Measurements from ENCODE around the gene PTPRD. TPM values are rescaled to one million over a fixed set of nuclear protein-coding genes. Genes with fewer than 3 reads are reported as not detected.

PTPRD gene
- total RNA-seq, 1 experiment from 2014 or later, result 0.02 TPM

- TF ChIP-seq ATF3 (IDR thresholded peaks at IDR 0.05) (no peak), EZH2 (IDR thresholded peaks at IDR 0.05) (no peak), CTCF (IDR thresholded peaks at IDR 0.05 in 2 of 3, conservative IDR thresholded peaks at IDR 0.05 in 1 of 3; ENCODE audit: borderline replicate concordance in 1 of 3, insufficient read depth in 1 of 3, low read depth in 2 of 3, low read length in 2 of 3) (no peak)
Observed at GRCh38 chr9:8764051-8764450, 1848.8 kb downstream of the PTPRD start (continued).

GRCh38 chr9:8762479-8763085, 1850.2 kb downstream of the PTPRD start:
- intact Hi-C loops (cut with micrococcal nuclease), result no loop called here
- H3K9me3 ChIP-seq (ENCODE audit: control insufficient read depth in 1 of 2, insufficient read depth in 1 of 2, low read depth in 1 of 2, low read length in 2 of 2), result peaks cover 11 to 28% of the 10 kb centered on the region in 2 experiments; a peak in 2 of 4 replicates
- ChIA-PET POLR2A (no interaction called here), CTCF (no interaction called here), RAD21 (ENCODE audit: low non-redundant PET in 1 of 2, low total read pairs in 2 of 2, uncharacterized antibody in 2 of 2, unreplicated experiment in 2 of 2) (no interaction called here)
- no TSS peak for BruUV-seq (replicated peaks)
- H3K27ac ChIP-seq (ENCODE audit: low read depth, low read length), result no peak overlapping the region
- H3K36me3 ChIP-seq (ENCODE audit: control insufficient read depth in 1 of 2, insufficient read depth in 2 of 2, low read length in 2 of 2), result no peaks in the 10 kb centered on the region
- no peaks in the 10 kb centered on the region for H3K27me3 ChIP-seq (ENCODE audit: insufficient read depth, low read length)
- H4K20me1 ChIP-seq (ENCODE audit: insufficient read depth), result no peaks in the 10 kb centered on the region
- H3K4me2 ChIP-seq (ENCODE audit: low read length), result no peak overlapping the region
- H3K79me2 ChIP-seq (ENCODE audit: insufficient read depth, low read length), result no peaks in the 10 kb centered on the region
- H2AFZ ChIP-seq (ENCODE audit: low read depth, low read length, poor library complexity, severe bottlenecking), result no peak overlapping the region
- ATAC-seq (no peak), DNase-seq (ENCODE audit: low read depth, low spot score) (no peak)
- no peaks in the 10 kb centered on the region for H3K4me1 ChIP-seq (ENCODE audit: control insufficient read depth in 1 of 2, insufficient read depth in 2 of 2, low read length in 2 of 2)
- no peaks in the 10 kb centered on the region for H3K9me2 ChIP-seq (ENCODE audit: insufficient read depth)
- H3K4me3 ChIP-seq (replicated peaks in 1 of 2; ENCODE audit: low read depth in 1 of 2, low read length in 2 of 2), result no peak overlapping the region
- no peak overlapping the region for H3K9ac ChIP-seq (ENCODE audit: low read length)
- no peak for TF ChIP-seq POLR2A (IDR thresholded peaks at IDR 0.05; ENCODE audit: borderline replicate concordance, extremely low read depth, insufficient read depth, insufficient read length)
- no peak for TF ChIP-seq ZFX (IDR thresholded peaks at IDR 0.05)
- TF ChIP-seq POLR2AphosphoS5 (IDR thresholded peaks at IDR 0.05; ENCODE audit: low read depth, low read length), result no peak
- no peak for TF ChIP-seq ZBTB33 (IDR thresholded peaks at IDR 0.05; ENCODE audit: extremely low read depth, insufficient replicate concordance, low read length)
- no peak for TF ChIP-seq CBX3 (IDR thresholded peaks at IDR 0.05; ENCODE audit: low read depth)
- no peak for TF ChIP-seq EGR1 (IDR thresholded peaks at IDR 0.05; ENCODE audit: low read depth)
- no peak for TF ChIP-seq ATF3 (IDR thresholded peaks at IDR 0.05)
- TF ChIP-seq ELF1 (IDR thresholded peaks at IDR 0.05; ENCODE audit: borderline replicate concordance, low read depth), result no peak
- TF ChIP-seq YY1 (IDR thresholded peaks at IDR 0.05; ENCODE audit: extremely low read depth, insufficient replicate concordance, low read depth, low read length), result no peak
- no peak for TF ChIP-seq SP1 (IDR thresholded peaks at IDR 0.05; ENCODE audit: low read depth)
- TF ChIP-seq SIN3A (IDR thresholded peaks at IDR 0.05; ENCODE audit: low read depth), result no peak
- no peak for TF ChIP-seq RAD21 (IDR thresholded peaks at IDR 0.05; ENCODE audit: low read depth)
- no peak for TF ChIP-seq MAX (IDR thresholded peaks at IDR 0.05)
- TF ChIP-seq EZH2 (IDR thresholded peaks at IDR 0.05), result no peak
- TF ChIP-seq JUND (IDR thresholded peaks at IDR 0.05), result no peak
- TF ChIP-seq TCF7L2 (IDR thresholded peaks at IDR 0.05; ENCODE audit: borderline replicate concordance, extremely low read depth, insufficient read depth, insufficient read length), result no peak
- TF ChIP-seq CTCF (IDR thresholded peaks at IDR 0.05 in 2 of 3, conservative IDR thresholded peaks at IDR 0.05 in 1 of 3; ENCODE audit: borderline replicate concordance in 1 of 3, insufficient read depth in 1 of 3, low read depth in 2 of 3, low read length in 2 of 3), result no peak
